Measurements from ENCODE around the gene N4BP2.

N4BP2 gene

DNA sequence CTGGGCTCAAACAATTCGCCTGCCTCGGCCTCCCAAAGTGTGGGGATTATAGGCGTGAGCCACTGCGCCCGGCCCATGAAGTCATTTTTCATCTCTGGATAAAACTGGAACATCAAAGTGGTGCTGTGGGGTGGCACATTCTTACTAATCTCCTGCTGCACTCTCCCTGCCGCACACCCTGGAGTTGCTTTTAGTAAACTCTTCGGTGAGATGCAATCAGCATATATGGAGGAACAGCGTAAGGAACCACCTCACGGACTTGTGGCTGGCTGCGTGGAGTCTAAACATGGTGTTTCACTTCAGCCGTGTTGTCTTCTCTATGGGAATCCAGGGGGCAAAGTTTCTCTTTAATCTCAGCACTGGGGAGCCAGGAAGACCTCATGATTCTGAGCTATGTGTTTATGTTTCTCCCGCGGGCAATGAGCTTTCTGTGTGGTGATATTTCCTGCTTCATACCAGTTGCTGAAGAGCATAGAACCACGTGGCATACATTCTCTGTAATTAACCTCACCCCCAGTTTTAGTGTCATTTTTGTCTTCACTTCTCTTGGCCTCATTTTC, 138.0 kb downstream of the N4BP2 start:
- peak; percentile 48 for DNase-seq

GRCh38 chr4:40195182-40196177, 138.8 kb downstream of the N4BP2 start:
- DNase-seq, result no peak

- DNase-seq, result no peak
Observed at GRCh38 chr4:40196272-40196671, 139.6 kb downstream of the N4BP2 start.

- DNase-seq, result peak; percentile 78
Observed at GRCh38 chr4:40196724-40197281, 140.2 kb downstream of the N4BP2 start, which contains the start of gene RHOH. Gene RHOH (plus strand): TSS chr4:40197031. CDS start chr4:40243387, 46,356 bp downstream.

DNA sequence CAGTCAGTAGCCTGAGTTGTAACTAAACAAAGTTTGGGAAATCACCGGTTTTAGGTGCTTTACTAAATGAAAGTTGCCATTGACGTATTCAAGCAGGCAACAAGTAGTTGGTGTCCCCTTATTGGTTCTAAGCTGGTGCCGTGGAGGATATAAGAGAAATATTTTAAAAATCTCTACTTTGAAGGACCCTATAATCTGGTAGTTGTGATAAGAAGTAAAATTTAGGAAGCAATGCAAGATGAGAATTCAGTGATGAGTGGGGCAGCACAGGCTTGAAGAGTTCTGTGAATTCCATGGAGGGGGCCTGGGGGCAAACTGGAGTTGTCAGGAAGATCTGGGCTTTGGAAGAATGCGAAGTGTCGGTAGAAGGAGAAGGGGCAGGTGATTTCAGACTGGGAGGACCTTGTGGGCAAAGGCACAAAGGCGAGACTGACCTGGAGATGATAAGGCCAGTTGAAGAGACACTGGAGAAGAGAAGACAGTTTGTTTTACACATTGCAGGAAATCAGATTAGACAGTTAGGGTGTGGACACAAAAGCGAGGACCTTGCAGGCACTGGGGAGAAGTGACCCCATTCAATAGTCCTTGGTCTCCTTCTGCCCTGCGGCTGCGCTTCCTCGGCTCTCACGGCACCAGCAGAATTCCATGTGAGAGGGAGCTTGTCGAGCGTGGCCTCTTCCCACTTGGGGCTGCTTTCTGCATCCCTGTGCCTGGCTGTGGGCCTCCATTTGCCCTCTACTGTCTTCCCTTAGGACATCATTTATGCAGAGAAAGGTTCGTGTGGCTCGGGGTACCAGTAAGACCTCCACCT, 141.4 kb downstream of the N4BP2 start:
- no peak for DNase-seq

DNA sequence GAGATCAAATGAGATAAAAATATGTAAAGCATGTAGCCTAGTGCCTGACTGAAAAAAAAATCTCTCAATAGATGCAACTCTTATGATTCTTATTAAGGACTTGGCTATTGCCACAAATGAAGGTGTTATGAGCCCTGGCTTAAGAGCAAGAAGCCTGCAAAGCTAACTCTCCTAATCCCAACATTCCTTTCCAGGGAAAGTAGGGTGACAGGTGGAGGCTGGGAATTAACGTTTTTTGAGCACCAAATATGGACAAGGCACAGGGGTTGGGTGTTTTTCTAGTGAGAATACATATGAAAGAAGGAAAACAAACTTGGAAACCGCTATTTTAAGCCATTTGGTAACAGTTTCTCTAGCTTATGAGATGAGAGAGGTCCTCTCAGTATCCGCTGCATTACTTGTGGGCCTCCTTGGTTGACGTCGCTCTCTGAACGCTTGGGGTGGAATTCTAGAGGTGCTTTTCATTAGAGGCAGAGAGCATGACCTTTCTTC, 142.6 kb downstream of the N4BP2 start:
- DNase-seq, result peak; percentile 35

DNA sequence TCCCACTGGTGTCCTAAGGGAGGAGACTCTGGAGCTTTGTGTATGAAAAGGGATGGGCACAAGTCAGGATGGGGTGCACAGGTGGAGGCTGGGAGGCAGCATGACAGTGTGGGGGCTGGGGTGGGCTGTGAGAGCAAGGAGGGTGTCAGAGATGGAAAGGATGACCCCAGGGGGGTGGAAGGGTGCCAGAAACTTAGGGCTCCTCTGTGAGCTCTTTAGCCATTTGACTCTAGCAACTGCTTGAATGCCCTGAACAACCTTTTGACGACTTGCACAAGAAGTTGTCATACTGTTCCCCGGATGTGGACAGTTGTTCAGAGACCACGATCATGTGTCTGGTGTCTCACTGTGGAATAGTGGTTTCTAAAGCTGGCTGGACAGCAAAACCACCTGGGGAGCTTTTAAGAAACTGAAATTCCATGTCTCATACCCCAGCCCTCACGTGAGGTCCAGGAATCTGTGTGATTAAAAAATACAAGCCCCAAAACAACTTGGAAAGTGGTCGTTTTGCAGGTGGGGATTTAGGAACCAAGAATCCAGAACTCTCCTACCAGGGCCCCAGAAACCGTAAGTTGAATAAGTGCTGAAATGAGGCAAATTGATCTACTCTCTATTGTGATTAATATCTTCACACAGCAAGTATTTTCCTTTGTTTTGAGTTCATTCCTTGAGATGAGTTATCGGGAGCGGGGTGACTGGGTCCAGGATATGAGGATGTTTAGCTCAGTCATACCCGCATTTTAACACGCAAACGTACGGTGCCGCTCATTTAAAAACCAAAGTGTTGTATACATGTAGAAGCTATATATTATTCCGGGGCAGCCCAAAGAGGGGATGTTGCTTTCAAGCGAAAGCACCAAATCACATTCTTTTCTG, 143.6 kb downstream of the N4BP2 start:
- DNase-seq, result peak; percentile 63

GRCh38 chr4:40200875-40201801, 144.5 kb downstream of the N4BP2 start:
- no peak for DNase-seq

DNA sequence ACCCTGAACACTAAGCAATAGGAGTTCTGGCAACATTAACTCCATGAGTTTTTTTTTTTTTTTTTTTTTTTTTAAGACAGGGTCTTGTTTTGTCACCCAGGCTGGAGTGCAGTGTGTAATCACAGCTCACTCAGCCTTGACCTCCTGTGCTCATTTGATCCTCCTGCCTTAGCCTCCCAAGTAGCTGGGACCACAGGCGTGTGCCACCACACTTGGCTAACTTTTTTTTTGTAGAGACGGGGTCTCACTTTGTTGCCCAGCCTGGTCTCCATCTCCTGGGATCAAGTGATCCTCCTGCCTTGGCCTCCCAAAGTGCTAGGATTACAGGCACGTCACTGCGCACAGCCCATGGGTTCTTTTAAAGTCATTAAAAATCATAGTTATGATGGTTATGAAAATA, 145.2 kb downstream of the N4BP2 start:
- DNase-seq, result no peak

DNA sequence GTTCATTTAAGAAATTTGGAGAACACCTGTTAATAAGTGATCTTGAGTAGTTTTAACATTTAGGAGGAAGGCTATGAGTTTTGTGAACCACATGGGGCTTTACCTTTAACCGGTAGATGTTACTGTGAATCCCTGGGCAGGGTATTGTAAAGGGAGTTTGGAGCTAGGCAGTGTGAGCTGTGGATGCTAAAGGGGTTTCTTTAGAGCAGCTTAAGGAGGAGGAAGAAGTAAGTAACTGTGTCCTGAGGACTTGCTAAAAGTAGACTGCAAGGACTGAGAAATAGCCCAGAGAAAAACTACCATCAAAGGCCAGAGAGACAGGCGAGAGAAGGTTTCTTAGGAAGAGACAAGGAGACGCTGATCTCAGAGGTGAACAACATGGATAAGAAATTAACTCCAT, 145.8 kb downstream of the N4BP2 start:
- DNase-seq, result no peak

GRCh38 chr4:40204507-40205258, 148.0 kb downstream of the N4BP2 start:
- DNase-seq, result no peak

- DNase-seq, result peak; percentile 39
Observed at GRCh38 chr4:40205259-40206198, 148.9 kb downstream of the N4BP2 start.

DNA sequence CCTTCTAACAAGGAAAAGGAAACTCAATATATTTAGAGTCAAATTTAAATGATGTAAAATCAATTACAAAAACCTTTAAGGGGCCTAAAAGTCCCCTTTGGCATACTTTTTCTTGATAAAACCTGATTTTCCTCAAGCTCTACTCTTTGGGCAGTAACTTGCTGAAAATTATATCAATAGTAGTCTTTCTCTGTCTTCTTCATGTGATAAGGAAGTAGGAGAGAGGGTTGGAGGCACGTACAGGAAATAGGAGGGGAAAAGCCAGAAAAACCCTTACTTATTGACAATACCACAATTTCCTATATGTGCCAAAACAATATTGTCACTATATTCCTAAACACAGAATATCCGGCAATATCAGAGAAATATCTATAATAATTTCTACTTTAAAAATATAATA, 149.8 kb downstream of the N4BP2 start:
- no peak for DNase-seq

Measured in activated naive CD4-positive, alpha-beta T cell treated with Interleukin-2 at 50 U/mL for 16 hours (primary cell).